CD14-positive monocyte (primary cell): ENCODE measurements around the gene ACSS1. TPM values are rescaled to one million over a fixed set of nuclear protein-coding genes. Genes with fewer than 3 reads are reported as not detected.
A peak's percentile ranks its signal among the peaks of the same experiment; 100 is the strongest.

Source experiments
- DNase-seq, 3 donors: peaks; one replicate each; pipeline ENCODE4 v3.0.0-alpha.2; 2011 to 2022
- H2AFZ ChIP-seq: 2 replicates; pipeline ENCODE4 v1.6.0; 2012; ENCODE audit warnings: mild to moderate bottlenecking, low read depth, low read length, inconsistent platforms; ENCODE audit not compliant: insufficient read depth, poor library complexity, severe bottlenecking
- H3K27ac ChIP-seq, 2 donors: 1 replicate in 1 of 2; 2 replicates in 1 of 2; pipeline ENCODE4 v1.5.1; 2012 to 2013; ENCODE audit warnings: low read length in 2 of 2, control low read depth in 1 of 2, inconsistent platforms in 1 of 2, low read depth in 1 of 2, mild to moderate bottlenecking in 1 of 2
- H3K27me3 ChIP-seq, 2 donors: one replicate each; pipeline versions ENCODE4 v1.6.0 to v1.6.1; 2011 to 2013; ENCODE audit warnings: low read length in 2 of 2; ENCODE audit not compliant: control insufficient read depth in 2 of 2, insufficient read depth in 2 of 2
- H3K36me3 ChIP-seq, 2 donors: replicated peaks in 1 of 2; 1 replicate in 1 of 2; 2 replicates in 1 of 2; pipeline versions ENCODE4 v1.5.1 to v1.6.1; 2012 to 2013; ENCODE audit warnings: low read length in 2 of 2, control low read depth in 1 of 2, inconsistent platforms in 1 of 2, mild to moderate bottlenecking in 1 of 2; ENCODE audit not compliant: insufficient read depth in 2 of 2, control insufficient read depth in 1 of 2
- H3K4me1 ChIP-seq, 2 donors: 1 replicate in 1 of 2; 2 replicates in 1 of 2; pipeline versions ENCODE4 v1.5.1 to v1.6.1; 2012 to 2013; ENCODE audit warnings: low read length in 2 of 2, control low read depth in 1 of 2, inconsistent platforms in 1 of 2, mild to moderate bottlenecking in 1 of 2, moderate library complexity in 1 of 2; ENCODE audit not compliant: insufficient read depth in 2 of 2, control insufficient read depth in 1 of 2
- H3K4me2 ChIP-seq: replicated peaks from 2 replicates; pipeline ENCODE3; 2012; ENCODE audit warnings: low read length, moderate library complexity, mild to moderate bottlenecking; ENCODE audit not compliant: poor library complexity, severe bottlenecking; ENCODE audit errors: extremely low read depth
- H3K4me3 ChIP-seq, 3 experiments: fragments of 200-600 bp in 1 of 3; sonication (generic) in 1 of 3; replicated peaks in 1 of 3; 1 replicate in 2 of 3; 2 replicates in 1 of 3; pipeline ENCODE4 v1.5.1; 2011 to 2013; ENCODE audit warnings: low read length in 3 of 3, mild to moderate bottlenecking in 3 of 3, control low read depth in 2 of 3, low read depth in 2 of 3, inconsistent platforms in 1 of 3, moderate library complexity in 1 of 3
- H3K79me2 ChIP-seq: 2 replicates; pipeline ENCODE4 v1.6.0; 2012; ENCODE audit warnings: mild to moderate bottlenecking, control low read depth, inconsistent platforms, low read length, moderate library complexity; ENCODE audit not compliant: insufficient read depth
- H3K9ac ChIP-seq: 2 replicates; pipeline ENCODE4 v1.6.0; 2017; ENCODE audit warnings: low read length, mild to moderate bottlenecking; ENCODE audit not compliant: insufficient read depth, poor library complexity, severe bottlenecking
- H3K9me3 ChIP-seq, 2 donors: replicated peaks in 1 of 2; 1 replicate in 1 of 2; 2 replicates in 1 of 2; pipeline versions ENCODE4 v1.5.1 to v1.6.1; 2012 to 2013; ENCODE audit warnings: low read length in 2 of 2, control low read depth in 1 of 2; ENCODE audit not compliant: control insufficient read depth in 1 of 2, insufficient read depth in 1 of 2
- H4K20me1 ChIP-seq: 2 replicates; pipeline ENCODE4 v1.6.0; 2012; ENCODE audit warnings: mild to moderate bottlenecking, low read length, control low read depth, moderate library complexity; ENCODE audit not compliant: insufficient read depth
- H3K27ac Mint-ChIP-seq, 7 donors: one replicate each; pipeline ENCODE4 v1.8.0; 2020; ENCODE audit warnings: mild to moderate bottlenecking in 7 of 7, mixed read lengths in 7 of 7, moderate library complexity in 6 of 7, inconsistent platforms in 2 of 7
- H3K27me3 Mint-ChIP-seq, 3 donors: one replicate each; pipeline ENCODE4 v1.8.0; 2021 to 2022; ENCODE audit warnings: low read depth in 3 of 3, mild to moderate bottlenecking in 3 of 3, mixed read lengths in 3 of 3, moderate library complexity in 3 of 3, inconsistent platforms in 1 of 3
- H3K36me3 Mint-ChIP-seq, 2 donors: one replicate each; pipeline ENCODE4 v1.8.0; 2020; ENCODE audit warnings: mixed read lengths in 2 of 2, inconsistent platforms in 1 of 2, mild to moderate bottlenecking in 1 of 2
- H3K4me1 Mint-ChIP-seq: one replicate; pipeline ENCODE4 v1.8.0; 2020; ENCODE audit warnings: mild to moderate bottlenecking, mixed read lengths
- H3K4me3 Mint-ChIP-seq, 2 donors: one replicate each; pipeline ENCODE4 v1.8.0; 2020; ENCODE audit warnings: mild to moderate bottlenecking in 2 of 2, mixed read lengths in 2 of 2, moderate library complexity in 1 of 2
- H3K9me3 Mint-ChIP-seq, 7 donors: one replicate each; pipeline ENCODE4 v1.8.0; 2020 to 2022; ENCODE audit warnings: mixed read lengths in 7 of 7, mild to moderate bottlenecking in 6 of 7, moderate library complexity in 6 of 7, inconsistent platforms in 2 of 7
- WGBS: methylation state at CpG from one replicate; pipeline ENCODE4 v1.1.5; 2013; ENCODE audit warnings: missing lambda C conversion rate; ENCODE audit not compliant: insufficient coverage; 5-methylcytosine and 5-hydroxymethylcytosine counted together
- intact Hi-C, 2 donors: fragments of 100-400 bp; cut with micrococcal nuclease; formaldehyde crosslinking; loops; one replicate each; pipeline versions ENCODE4 v1.15.0 to v1.15.1; 2023
- polyA plus RNA-seq, 3 donors: library from polyadenylated mRNA; depleted of rRNA in 1 of 3; unstranded in 2 of 3; stranded (reverse) in 1 of 3; fragments of 300-500 nt in 2 of 3; fragments of >200 nt in 1 of 3; fragmentation: Illumina TruSeq in 2 of 3; gene quantifications; 1 replicate in 2 of 3; 2 replicates in 1 of 3; pipeline ENCODE4 v1.2.3, GENCODE V29; 2012 to 2021
- TF ChIP-seq, protein P1 (sequence below): fragments of 200-600 bp; IDR thresholded peaks from one replicate; pipeline ENCODE4 v1.8.0; 2022; ENCODE audit warnings: antibody characterized with exemption, mild to moderate bottlenecking

Gene ACSS1
- polyA plus RNA-seq, 3 donors, result 26.6 to 32.0 (median 27.6) TPM

DNA sequence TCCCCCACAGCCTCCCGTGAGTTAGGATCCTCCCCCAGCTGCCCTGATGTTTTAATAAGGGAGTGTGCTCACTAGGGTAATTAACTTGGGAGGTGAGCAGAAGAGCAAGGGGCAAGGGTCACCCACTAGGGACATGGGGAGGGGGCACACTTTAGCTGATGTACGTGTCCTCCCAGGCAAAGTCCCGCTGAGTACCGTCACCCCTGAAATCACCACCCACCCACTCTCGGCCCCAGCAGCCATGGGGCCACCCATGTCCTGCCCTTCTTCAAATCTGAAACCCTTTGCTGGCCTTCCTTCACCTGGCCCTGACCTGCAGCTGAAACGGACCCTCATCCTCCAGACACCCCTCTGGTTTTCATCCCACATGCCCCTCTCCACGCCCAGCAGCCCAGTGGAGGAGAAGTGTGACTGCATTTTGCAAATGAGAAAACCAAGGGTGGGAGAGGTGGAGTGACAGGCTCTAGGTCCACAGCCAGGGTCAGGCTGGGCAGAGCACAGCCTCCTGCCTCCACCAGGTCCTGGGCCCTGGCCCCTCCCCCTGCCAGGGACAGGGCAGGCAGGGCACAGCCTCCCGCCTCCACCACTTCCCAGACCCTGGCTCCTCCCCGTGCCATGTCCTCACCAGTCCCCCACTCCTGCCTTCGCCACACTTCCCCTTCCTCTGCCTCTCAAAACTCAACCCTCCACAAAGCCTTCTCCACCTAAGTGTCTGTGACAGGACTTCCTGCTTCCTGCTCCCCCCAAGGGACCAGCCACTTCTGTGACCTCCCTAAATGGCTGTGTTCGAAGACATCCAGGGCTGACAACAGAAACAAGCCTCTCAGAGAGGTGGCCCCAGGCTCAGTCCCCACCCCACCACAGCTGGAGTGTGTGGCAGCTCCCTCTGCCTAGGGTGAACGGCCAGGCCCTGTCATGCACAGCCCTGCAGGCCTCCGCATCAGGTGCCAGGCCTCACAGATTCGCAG lies 15.1 kb downstream of the ACSS1 start:
- H3K9me3 Mint-ChIP-seq, result no peaks in the 10 kb centered on the region
- TF ChIP-seq, protein P1, sequence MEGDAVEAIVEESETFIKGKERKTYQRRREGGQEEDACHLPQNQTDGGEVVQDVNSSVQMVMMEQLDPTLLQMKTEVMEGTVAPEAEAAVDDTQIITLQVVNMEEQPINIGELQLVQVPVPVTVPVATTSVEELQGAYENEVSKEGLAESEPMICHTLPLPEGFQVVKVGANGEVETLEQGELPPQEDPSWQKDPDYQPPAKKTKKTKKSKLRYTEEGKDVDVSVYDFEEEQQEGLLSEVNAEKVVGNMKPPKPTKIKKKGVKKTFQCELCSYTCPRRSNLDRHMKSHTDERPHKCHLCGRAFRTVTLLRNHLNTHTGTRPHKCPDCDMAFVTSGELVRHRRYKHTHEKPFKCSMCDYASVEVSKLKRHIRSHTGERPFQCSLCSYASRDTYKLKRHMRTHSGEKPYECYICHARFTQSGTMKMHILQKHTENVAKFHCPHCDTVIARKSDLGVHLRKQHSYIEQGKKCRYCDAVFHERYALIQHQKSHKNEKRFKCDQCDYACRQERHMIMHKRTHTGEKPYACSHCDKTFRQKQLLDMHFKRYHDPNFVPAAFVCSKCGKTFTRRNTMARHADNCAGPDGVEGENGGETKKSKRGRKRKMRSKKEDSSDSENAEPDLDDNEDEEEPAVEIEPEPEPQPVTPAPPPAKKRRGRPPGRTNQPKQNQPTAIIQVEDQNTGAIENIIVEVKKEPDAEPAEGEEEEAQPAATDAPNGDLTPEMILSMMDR, result no peak
- peak overlapping the region; percentile 16 to 53 for H3K4me3 Mint-ChIP-seq
- peaks cover 19% of the 10 kb centered on the region for H3K4me1 Mint-ChIP-seq
- intact Hi-C loops, result no loop called here
- peak overlapping the region; percentile 28 for H3K9ac ChIP-seq
- peaks cover 17 to 26% of the 10 kb centered on the region in 2 donors for H3K36me3 ChIP-seq
- H4K20me1 ChIP-seq, result peaks cover 14% of the 10 kb centered on the region
- H3K27ac ChIP-seq, result peak overlapping the region; percentile 81
- H3K36me3 Mint-ChIP-seq, result peaks cover 21 to 32% of the 10 kb centered on the region in 2 donors
- H3K79me2 ChIP-seq, result peaks cover 3% of the 10 kb centered on the region
- peak overlapping the region; percentile 78 for H2AFZ ChIP-seq
- H3K4me3 ChIP-seq, result peak overlapping the region in 1 of 3 experiments; percentile 27
- 44% methylated on average over 8 of the region's 14 CpGs for WGBS
- peak; percentile 67 to 77 (median 69) for DNase-seq
- H3K4me1 ChIP-seq, result peaks cover 15 to 20% of the 10 kb centered on the region in 2 donors
- H3K27me3 Mint-ChIP-seq, result no peaks in the 10 kb centered on the region
- H3K27me3 ChIP-seq, result no peaks in the 10 kb centered on the region
- H3K9me3 ChIP-seq, result no peaks in the 10 kb centered on the region
- H3K27ac Mint-ChIP-seq, result peak overlapping the region; percentile 76 to 91 (median 89)
- peak overlapping the region; percentile 45 for H3K4me2 ChIP-seq

DNA sequence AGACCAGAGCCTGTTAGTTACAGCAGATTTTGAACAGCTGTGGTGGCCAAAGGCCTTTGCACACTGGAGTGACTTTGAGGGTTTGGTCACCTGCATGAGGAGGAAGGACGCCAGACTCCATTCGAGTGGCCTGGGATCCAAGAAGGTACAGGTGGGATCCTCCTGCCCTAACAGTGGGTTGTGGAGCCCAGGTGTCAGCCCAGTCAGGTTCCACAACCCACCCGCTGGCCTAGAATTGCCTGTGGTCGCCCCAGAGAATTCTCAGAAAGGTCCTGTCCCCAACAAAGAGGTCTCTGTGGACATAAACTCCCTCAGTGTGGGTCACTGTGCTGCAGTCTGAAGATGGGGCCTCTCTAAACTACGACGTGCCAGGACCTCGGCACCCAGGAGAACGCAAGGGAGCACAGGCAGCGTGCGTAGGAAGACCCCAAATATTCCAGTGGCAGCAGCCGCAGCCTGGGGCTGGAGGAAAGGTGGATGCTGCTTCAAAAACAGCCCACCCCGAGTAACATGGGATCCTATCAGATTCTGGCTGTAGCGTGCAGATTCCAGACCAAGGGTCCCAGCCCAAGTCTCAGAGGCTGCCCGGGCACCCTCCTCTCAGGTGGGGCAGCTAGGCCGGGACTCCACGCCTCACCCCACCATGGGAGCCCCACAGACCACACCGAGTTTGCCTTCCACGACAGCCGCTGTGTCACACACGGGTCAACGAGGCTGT lies 16.0 kb downstream of the ACSS1 start:
- Histone ChIP-seq H3K4me1 (peaks cover 20 to 24% of the 10 kb centered on the region in 2 donors), H2AFZ (peak overlapping the region; percentile 78), H3K79me2 (peaks cover 3% of the 10 kb centered on the region), H3K9me3 (no peaks in the 10 kb centered on the region), H3K9ac (peak overlapping the region; percentile 13), H3K4me2 (peak overlapping the region; percentile 45), H4K20me1 (peaks cover 14% of the 10 kb centered on the region), H3K27ac (peak overlapping the region; percentile 81), H3K4me3 (no peak overlapping the region), H3K27me3 (no peaks in the 10 kb centered on the region), H3K36me3 (peaks cover 8 to 21% of the 10 kb centered on the region in 2 donors)
- H3K27me3 Mint-ChIP-seq, result no peaks in the 10 kb centered on the region
- peaks cover 13 to 23% of the 10 kb centered on the region in 2 donors for H3K36me3 Mint-ChIP-seq
- over 99% methylated on average over 13 of the region's 21 CpGs for WGBS
- TF ChIP-seq, protein P1, result no peak
- no peaks in the 10 kb centered on the region for H3K9me3 Mint-ChIP-seq
- H3K27ac Mint-ChIP-seq, result peak overlapping the region in 4 of 7 donors; percentile 6 to 91 (median 56)
- peaks cover 27% of the 10 kb centered on the region for H3K4me1 Mint-ChIP-seq
- H3K4me3 Mint-ChIP-seq, result no peak overlapping the region
- no peak for DNase-seq
- intact Hi-C loops, result no loop called here
